AG04449 (cell line): ENCODE data around the gene RXFP1.

Experiments used
- CTCF ChIA-PET: fragments of 350-600 bp; formaldehyde crosslinking; extraction: SDS; loops from one replicate; lab custom pipeline; 2021; ENCODE audit warnings: antibody characterized with exemption; lab: Yijun Ruan, JAX
- POLR2A ChIA-PET: fragments of 400-600, 350-600 bp; formaldehyde crosslinking; extraction: SDS; loops from one replicate; lab custom pipeline; 2020; ENCODE audit warnings: antibody characterized with exemption, inconsistent platforms; lab: Yijun Ruan, JAX
- DNase-seq: peaks from one replicate; pipeline ENCODE4 v3.0.0-alpha.2; 2010; ENCODE audit warnings: low read depth, low spot score
- H3K4me3 ChIP-seq: 2 replicates; pipeline ENCODE4 v1.5.1; 2011; ENCODE audit warnings: low read depth, mild to moderate bottlenecking, control low read depth, low read length
- TF ChIP-seq, protein P1 (sequence below): IDR thresholded peaks from one replicate; pipeline ENCODE4 v1.5.1; 2011; ENCODE audit warnings: mild to moderate bottlenecking, moderate library complexity, low read length, control low read depth, inconsistent platforms; ENCODE audit not compliant: insufficient read depth; ENCODE audit errors: missing control alignments

RXFP1 gene

DNA sequence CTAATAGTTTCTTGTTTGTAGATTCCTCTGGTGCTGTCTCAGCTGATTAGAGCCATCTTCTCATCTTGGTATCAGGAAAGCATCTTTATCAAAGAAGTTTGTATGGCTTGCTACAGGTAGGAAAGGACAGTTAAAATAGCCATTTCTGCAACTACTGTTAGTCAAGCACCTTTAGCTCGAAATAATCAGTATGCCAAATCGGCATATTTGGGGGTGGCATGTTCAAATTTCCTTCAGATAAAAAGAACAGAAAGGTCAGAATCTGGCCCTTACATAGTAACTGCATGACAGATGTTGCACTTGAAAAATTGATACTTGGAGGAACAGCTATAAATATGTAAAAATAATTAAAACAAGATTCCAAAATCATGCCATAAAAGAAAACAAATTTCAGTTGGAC lies 145.2 kb downstream of the RXFP1 start:
- TF ChIP-seq, protein P1, sequence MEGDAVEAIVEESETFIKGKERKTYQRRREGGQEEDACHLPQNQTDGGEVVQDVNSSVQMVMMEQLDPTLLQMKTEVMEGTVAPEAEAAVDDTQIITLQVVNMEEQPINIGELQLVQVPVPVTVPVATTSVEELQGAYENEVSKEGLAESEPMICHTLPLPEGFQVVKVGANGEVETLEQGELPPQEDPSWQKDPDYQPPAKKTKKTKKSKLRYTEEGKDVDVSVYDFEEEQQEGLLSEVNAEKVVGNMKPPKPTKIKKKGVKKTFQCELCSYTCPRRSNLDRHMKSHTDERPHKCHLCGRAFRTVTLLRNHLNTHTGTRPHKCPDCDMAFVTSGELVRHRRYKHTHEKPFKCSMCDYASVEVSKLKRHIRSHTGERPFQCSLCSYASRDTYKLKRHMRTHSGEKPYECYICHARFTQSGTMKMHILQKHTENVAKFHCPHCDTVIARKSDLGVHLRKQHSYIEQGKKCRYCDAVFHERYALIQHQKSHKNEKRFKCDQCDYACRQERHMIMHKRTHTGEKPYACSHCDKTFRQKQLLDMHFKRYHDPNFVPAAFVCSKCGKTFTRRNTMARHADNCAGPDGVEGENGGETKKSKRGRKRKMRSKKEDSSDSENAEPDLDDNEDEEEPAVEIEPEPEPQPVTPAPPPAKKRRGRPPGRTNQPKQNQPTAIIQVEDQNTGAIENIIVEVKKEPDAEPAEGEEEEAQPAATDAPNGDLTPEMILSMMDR, result no peak
- DNase-seq, result no peak
- POLR2A ChIA-PET, result no interaction called here
- CTCF ChIA-PET, result interaction anchor here (0.8 to 1.8 kb wide), 2 partner anchors 9 to 412 kb away, joined by 3 to 7 read pairs; no protein-coding TSS in a partner anchor
- no peak overlapping the region for H3K4me3 ChIP-seq

DNA sequence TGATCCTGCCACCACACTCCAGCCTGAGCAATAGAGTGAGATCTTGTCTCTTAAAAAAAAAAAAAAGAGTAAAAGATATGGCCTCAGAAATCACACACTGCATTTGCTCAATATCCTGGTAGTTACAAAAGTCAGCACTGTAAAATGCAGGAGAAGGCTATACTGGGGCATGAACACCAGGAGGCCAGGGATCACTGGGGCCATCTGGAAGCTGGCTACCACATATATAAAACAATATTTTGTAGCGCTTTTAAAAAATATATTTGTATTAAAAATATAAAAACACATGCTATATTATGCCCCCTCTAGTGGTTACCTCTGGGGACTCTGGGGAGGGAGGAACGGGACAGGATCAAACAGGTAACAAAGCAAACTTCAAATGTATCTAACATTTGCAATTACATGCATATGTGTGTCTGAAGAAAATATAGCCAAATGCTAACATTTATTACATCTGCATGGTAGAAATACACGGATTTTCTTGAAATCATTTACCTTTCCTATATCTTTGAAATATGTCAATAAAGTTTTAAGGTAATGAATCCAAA lies 146.0 kb downstream of the RXFP1 start:
- H3K4me3 ChIP-seq, result no peak overlapping the region
- TF ChIP-seq, protein P1, result peak; percentile 3
- DNase-seq, result no peak
- ChIA-PET CTCF (interaction anchor here (0.8 to 1.8 kb wide), 2 partner anchors 10 to 413 kb away, joined by 3 to 7 read pairs; no protein-coding TSS in a partner anchor), POLR2A (no interaction called here)

DNA sequence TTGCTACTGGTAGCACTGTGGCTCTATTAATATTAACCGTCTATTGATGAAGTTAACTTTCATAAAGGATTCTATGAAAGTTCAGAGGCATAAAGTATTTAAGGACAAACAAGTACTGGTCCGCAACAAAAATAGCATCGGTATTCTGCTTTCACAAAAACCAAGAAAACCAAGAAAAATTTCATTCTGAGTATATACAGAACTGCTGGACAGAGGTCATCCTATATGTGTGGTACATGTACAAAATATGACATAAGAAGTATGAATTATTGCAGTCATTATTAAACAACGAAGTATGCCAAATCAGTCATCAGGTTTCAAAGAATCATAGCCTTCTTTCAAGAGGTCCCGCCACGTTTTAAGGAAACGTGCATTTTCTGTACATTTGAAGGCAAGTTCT lies 147.6 kb downstream of the RXFP1 start:
- TF ChIP-seq, protein P1, result no peak
- ChIA-PET POLR2A (no interaction called here), CTCF (interaction anchor here (1.4 to 3.4 kb wide), 2 partner anchors 17 to 414 kb away, joined by 4 to 14 read pairs; no protein-coding TSS in a partner anchor)
- no peak for DNase-seq
- H3K4me3 ChIP-seq, result no peak overlapping the region

DNA sequence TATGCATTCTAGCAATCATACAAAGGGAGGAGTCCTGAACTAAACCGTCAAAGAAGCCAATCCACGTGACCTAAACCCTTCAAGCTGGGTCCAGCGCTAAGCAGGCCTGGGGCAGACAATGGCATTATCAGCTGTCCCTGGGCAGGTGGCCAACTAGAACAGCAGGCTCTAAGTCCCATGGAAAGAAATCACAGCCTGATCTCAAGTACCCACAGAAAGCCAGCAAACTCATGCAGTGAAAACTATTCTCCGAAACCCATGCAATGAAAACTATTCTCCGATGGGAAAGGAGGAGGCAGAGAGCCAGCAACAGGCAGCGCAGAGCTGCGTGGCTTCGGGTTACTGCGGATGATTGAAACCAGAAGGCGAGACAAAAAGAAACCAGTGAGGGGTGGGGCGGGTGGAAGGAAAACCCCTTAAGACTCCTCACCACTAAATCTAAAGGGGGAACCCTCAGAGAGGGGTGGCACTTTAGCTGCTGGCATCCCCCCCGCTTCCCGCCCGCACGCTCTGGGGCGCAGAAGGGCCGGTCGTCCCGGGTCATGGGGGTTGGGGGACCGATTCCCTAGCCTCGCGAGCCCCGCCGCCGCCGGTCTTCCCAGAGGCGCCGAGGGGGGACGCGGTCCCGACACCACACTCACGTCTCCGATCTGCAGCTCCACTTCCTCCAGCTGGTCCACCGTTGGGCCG lies 149.4 kb downstream of the RXFP1 start:
- DNase-seq, result peak; percentile 14
- TF ChIP-seq, protein P1, result no peak
- peak overlapping the region; percentile 89 for H3K4me3 ChIP-seq
- ChIA-PET POLR2A (interaction anchor here (0.8 kb wide), 1 partner anchor 424 kb away, joined by 3 read pairs; no protein-coding TSS in a partner anchor), CTCF (interaction anchor here (0.9 to 3.4 kb wide), 7 partner anchors 182 to 775 kb away, joined by 3 to 14 read pairs (median 3); no protein-coding TSS in a partner anchor)

DNA sequence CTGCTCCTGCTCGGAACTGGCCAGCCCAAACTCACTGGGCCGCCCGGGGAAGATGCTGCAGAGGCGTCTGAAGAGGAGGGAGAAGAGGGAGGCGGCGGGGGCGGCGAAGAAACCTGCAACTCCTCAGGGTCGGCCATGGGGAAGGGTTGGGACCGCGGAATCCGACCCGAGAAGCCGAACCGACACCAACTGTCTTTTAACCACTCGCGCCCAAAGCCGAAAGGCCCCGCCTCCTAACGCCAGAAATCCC lies 149.9 kb downstream of the RXFP1 start, which contains the start of gene C4orf46:
Gene C4orf46, minus strand, starts transcription at position 223 of the 250 bp plus-strand sequence. Its CDS starts 86 bp downstream, at position 137.
- ChIA-PET CTCF (interaction anchor here (0.9 to 3.4 kb wide), 5 partner anchors 182 to 774 kb away, joined by 3 to 14 read pairs (median 3); no protein-coding TSS in a partner anchor), POLR2A (no interaction called here)

More for the DNA sequence above, 149.9 kb downstream of the RXFP1 start, which contains the start of gene C4orf46:
- H3K4me3 ChIP-seq, result peak within 1 kb of the TSS; percentile 89
- TF ChIP-seq, protein P1, result no peak
- no peak for DNase-seq
